Activated CD4-positive, alpha-beta memory T cell treated with anti-CD3 and anti-CD28 coated beads, Interleukin-2, amount 10 ng/mL, durations not matched to agents 7 days and 5 days (primary cell): ENCODE results near the gene KRT76. TPM values are rescaled to one million over a fixed set of nuclear protein-coding genes. Genes with fewer than 3 reads are reported as not detected.

Experiments used
- CTCF ChIA-PET: fragments of 350-600 bp; sonication (Branson Sonifier 250); formaldehyde crosslinking; loops from one replicate; lab custom pipeline; 2021; ENCODE audit warnings: antibody characterized with exemption, inconsistent platforms; lab: Charles Lee
- POLR2A ChIA-PET: fragments of 350-600 bp; sonication (Branson Sonifier 250); formaldehyde crosslinking; loops from one replicate; lab custom pipeline; 2021; ENCODE audit warnings: antibody characterized with exemption; lab: Charles Lee
- DNase-seq: peaks from one replicate; pipeline ENCODE4 v3.0.0-alpha.2; 2020
- H3K27ac Mint-ChIP-seq: one replicate; pipeline ENCODE4 v1.8.0; 2021; ENCODE audit warnings: mild to moderate bottlenecking, mixed read lengths
- H3K27me3 Mint-ChIP-seq: one replicate; pipeline ENCODE4 v1.8.0; 2021; ENCODE audit warnings: mixed read lengths
- H3K36me3 Mint-ChIP-seq: one replicate; pipeline ENCODE4 v1.8.0; 2021; ENCODE audit warnings: low read depth, mixed read lengths
- H3K4me1 Mint-ChIP-seq: one replicate; pipeline ENCODE4 v1.8.0; 2021; ENCODE audit warnings: mixed read lengths
- H3K4me3 Mint-ChIP-seq: one replicate; pipeline ENCODE4 v1.8.0; 2021; ENCODE audit warnings: mild to moderate bottlenecking, mixed read lengths
- H3K9me3 Mint-ChIP-seq: one replicate; pipeline ENCODE4 v1.8.0; 2021; ENCODE audit warnings: mixed read lengths
- total RNA-seq, 2 experiments: library from RNA; stranded (reverse); gene quantifications; one replicate each; pipeline ENCODE4 v1.2.3, GENCODE V29; 2021

Gene KRT76
- total RNA-seq, 2 experiments from 2014 or later, result not detected

GRCh38 chr12:52735106-52735505 is 42.0 kb downstream of the KRT76 start:
- Mint-ChIP-seq H3K27me3 (no peaks in the 10 kb centered on the region), H3K4me1 (no peaks in the 10 kb centered on the region), H3K4me3 (no peak overlapping the region), H3K9me3 (no peaks in the 10 kb centered on the region), H3K27ac (no peak overlapping the region), H3K36me3 (no peaks in the 10 kb centered on the region)
- ChIA-PET CTCF (no interaction called here), POLR2A (no interaction called here)
- no peak for DNase-seq

GRCh38 chr12:52730793-52731192 is 46.4 kb downstream of the KRT76 start:
- POLR2A ChIA-PET, result no interaction called here
- H3K36me3 Mint-ChIP-seq, result no peaks in the 10 kb centered on the region
- CTCF ChIA-PET, result no interaction called here
- no peak overlapping the region for H3K27ac Mint-ChIP-seq
- H3K27me3 Mint-ChIP-seq, result peaks cover 10% of the 10 kb centered on the region
- H3K9me3 Mint-ChIP-seq, result no peaks in the 10 kb centered on the region
- H3K4me3 Mint-ChIP-seq, result no peak overlapping the region
- no peaks in the 10 kb centered on the region for H3K4me1 Mint-ChIP-seq
- no peak for DNase-seq

GRCh38 chr12:52730383-52730782 is 46.8 kb downstream of the KRT76 start:
- H3K36me3 Mint-ChIP-seq, result no peaks in the 10 kb centered on the region
- H3K9me3 Mint-ChIP-seq, result no peaks in the 10 kb centered on the region
- no peak for DNase-seq
- H3K27ac Mint-ChIP-seq, result no peak overlapping the region
- CTCF ChIA-PET, result no interaction called here
- no peak overlapping the region for H3K4me3 Mint-ChIP-seq
- H3K4me1 Mint-ChIP-seq, result no peaks in the 10 kb centered on the region
- peaks cover 10% of the 10 kb centered on the region for H3K27me3 Mint-ChIP-seq
- POLR2A ChIA-PET, result no interaction called here

- CTCF ChIA-PET, result interaction anchor here (1.0 kb wide), 1 partner anchor 159 kb away, joined by 3 read pairs; no protein-coding TSS in a partner anchor
- no peak overlapping the region for H3K4me3 Mint-ChIP-seq
- POLR2A ChIA-PET, result no interaction called here
- no peak overlapping the region for H3K27ac Mint-ChIP-seq
- no peak for DNase-seq
- H3K27me3 Mint-ChIP-seq, result peaks cover 10% of the 10 kb centered on the region
- H3K9me3 Mint-ChIP-seq, result no peaks in the 10 kb centered on the region
- H3K4me1 Mint-ChIP-seq, result no peaks in the 10 kb centered on the region
- H3K36me3 Mint-ChIP-seq, result no peaks in the 10 kb centered on the region
These were observed 48.0 kb downstream of the KRT76 start for GRCh38 chr12:52729147-52729546.

- ChIA-PET POLR2A (no interaction called here), CTCF (no interaction called here)
- Mint-ChIP-seq H3K36me3 (no peaks in the 10 kb centered on the region), H3K4me3 (no peak overlapping the region), H3K27me3 (peaks cover 10% of the 10 kb centered on the region), H3K9me3 (no peaks in the 10 kb centered on the region), H3K4me1 (no peaks in the 10 kb centered on the region), H3K27ac (no peak overlapping the region)
- DNase-seq, result no peak
These were observed 48.8 kb downstream of the KRT76 start for GRCh38 chr12:52728374-52728773.

- H3K9me3 Mint-ChIP-seq, result no peaks in the 10 kb centered on the region
- DNase-seq, result no peak
- H3K4me3 Mint-ChIP-seq, result no peak overlapping the region
- no peak overlapping the region for H3K27ac Mint-ChIP-seq
- ChIA-PET POLR2A (no interaction called here), CTCF (no interaction called here)
- no peaks in the 10 kb centered on the region for H3K4me1 Mint-ChIP-seq
- H3K27me3 Mint-ChIP-seq, result peaks cover 10% of the 10 kb centered on the region
- H3K36me3 Mint-ChIP-seq, result no peaks in the 10 kb centered on the region
These were observed 50.1 kb downstream of the KRT76 start for GRCh38 chr12:52727037-52727436.

- Mint-ChIP-seq H3K4me3 (no peak overlapping the region), H3K36me3 (no peaks in the 10 kb centered on the region), H3K4me1 (no peaks in the 10 kb centered on the region), H3K27me3 (peaks cover 10% of the 10 kb centered on the region), H3K27ac (no peak overlapping the region), H3K9me3 (no peaks in the 10 kb centered on the region)
- ChIA-PET CTCF (no interaction called here), POLR2A (no interaction called here)
- no peak for DNase-seq
These were observed 50.7 kb downstream of the KRT76 start for GRCh38 chr12:52726451-52726850.

- Mint-ChIP-seq H3K9me3 (no peaks in the 10 kb centered on the region), H3K27me3 (peaks cover 10% of the 10 kb centered on the region), H3K4me3 (no peak overlapping the region), H3K4me1 (no peaks in the 10 kb centered on the region), H3K27ac (no peak overlapping the region), H3K36me3 (no peaks in the 10 kb centered on the region)
- no peak for DNase-seq
- CTCF ChIA-PET, result no interaction called here
- POLR2A ChIA-PET, result no interaction called here
These were observed 52.8 kb downstream of the KRT76 start for GRCh38 chr12:52724384-52724783.

GRCh38 chr12:52722680-52723079 is 54.5 kb downstream of the KRT76 start:
- POLR2A ChIA-PET, result no interaction called here
- Mint-ChIP-seq H3K9me3 (no peaks in the 10 kb centered on the region), H3K27me3 (peaks cover 14% of the 10 kb centered on the region), H3K36me3 (no peaks in the 10 kb centered on the region), H3K4me1 (no peaks in the 10 kb centered on the region), H3K27ac (no peak overlapping the region), H3K4me3 (no peak overlapping the region)
- DNase-seq, result no peak
- CTCF ChIA-PET, result no interaction called here

- H3K27me3 Mint-ChIP-seq, result peaks cover 17% of the 10 kb centered on the region
- DNase-seq, result no peak
- H3K9me3 Mint-ChIP-seq, result no peaks in the 10 kb centered on the region
- no peak overlapping the region for H3K27ac Mint-ChIP-seq
- no peaks in the 10 kb centered on the region for H3K4me1 Mint-ChIP-seq
- H3K4me3 Mint-ChIP-seq, result no peak overlapping the region
- ChIA-PET CTCF (interaction anchor here (1.3 kb wide), 1 partner anchor 97 kb away, joined by 3 read pairs; no protein-coding TSS in a partner anchor), POLR2A (no interaction called here)
- no peaks in the 10 kb centered on the region for H3K36me3 Mint-ChIP-seq
These were observed 55.2 kb downstream of the KRT76 start for GRCh38 chr12:52721838-52722470.

- no peak overlapping the region for H3K4me3 Mint-ChIP-seq
- CTCF ChIA-PET, result interaction anchor here (1.3 kb wide), 1 partner anchor 99 kb away, joined by 3 read pairs; no protein-coding TSS in a partner anchor
- no peak overlapping the region for H3K27ac Mint-ChIP-seq
- no peaks in the 10 kb centered on the region for H3K36me3 Mint-ChIP-seq
- H3K4me1 Mint-ChIP-seq, result no peaks in the 10 kb centered on the region
- H3K9me3 Mint-ChIP-seq, result no peaks in the 10 kb centered on the region
- no peak for DNase-seq
- peaks cover 24% of the 10 kb centered on the region for H3K27me3 Mint-ChIP-seq
- POLR2A ChIA-PET, result no interaction called here
These were observed 56.7 kb downstream of the KRT76 start for GRCh38 chr12:52720365-52720886.

Other genes starting within 250 kb of the KRT76 start
- not detected for gene KRT71, start 224.2 kb downstream of the KRT76 start, total RNA-seq
- not detected for gene KRT74, start 203.5 kb downstream of the KRT76 start, total RNA-seq
- not detected for gene KRT72, start 175.9 kb downstream of the KRT76 start, total RNA-seq
- not detected for gene KRT73, start 158.8 kb downstream of the KRT76 start, total RNA-seq
- not detected for gene KRT2, start 125.1 kb downstream of the KRT76 start, total RNA-seq
- gene KRT1, start 96.9 kb downstream of the KRT76 start, total RNA-seq, result under 1 TPM; 0.13 to 0.30 TPM
- not detected for gene KRT77, start 73.8 kb downstream of the KRT76 start, total RNA-seq
- not detected for gene KRT3, start 18.8 kb upstream of the KRT76 start, total RNA-seq
- gene KRT4, start 36.8 kb upstream of the KRT76 start, total RNA-seq, result not detected
- not detected for gene KRT79, start 57.0 kb upstream of the KRT76 start, total RNA-seq
- not detected for gene KRT78, start 71.6 kb upstream of the KRT76 start, total RNA-seq
- gene KRT8, start 127.7 kb upstream of the KRT76 start, total RNA-seq, result under 1 TPM; 0.33 to 0.65 TPM
- gene KRT18, start 171.8 kb upstream of the KRT76 start, total RNA-seq, result 1 to 10 TPM; 2.2 to 2.8 TPM
- 100 to 1,000 TPM; 303 to 311 TPM for gene EIF4B, start 229.1 kb upstream of the KRT76 start, total RNA-seq